HFFc6 (cell line): ENCODE measurements around the gene E4F1. TPM values are rescaled to one million over a fixed set of nuclear protein-coding genes. Genes with fewer than 3 reads are reported as not detected.

ENCODE experiments used
- DNase-seq: peaks from one replicate; pipeline ENCODE4 v3.0.0-alpha.2; 2018
- H3K27ac Mint-ChIP-seq: 2 replicates; pipeline ENCODE4 v1.8.0; 2020; ENCODE audit warnings: mild to moderate bottlenecking, mixed read lengths
- H3K27me3 Mint-ChIP-seq: 2 replicates; pipeline ENCODE4 v1.8.0; 2021; ENCODE audit warnings: mild to moderate bottlenecking, moderate library complexity, mixed read lengths; ENCODE audit not compliant: insufficient read depth
- H3K36me3 Mint-ChIP-seq: 2 replicates; pipeline ENCODE4 v1.8.0; 2021; ENCODE audit warnings: low read depth, mixed read lengths
- H3K4me1 Mint-ChIP-seq: 2 replicates; pipeline ENCODE4 v1.8.0; 2020; ENCODE audit warnings: low read depth, mixed read lengths
- H3K4me3 Mint-ChIP-seq: 2 replicates; pipeline ENCODE4 v1.8.0; 2020; ENCODE audit warnings: mild to moderate bottlenecking, moderate library complexity, mixed read lengths
- H3K9me3 Mint-ChIP-seq: 2 replicates; pipeline ENCODE4 v1.8.0; 2020; ENCODE audit warnings: mild to moderate bottlenecking, mixed read lengths
- CTCF ChIP-seq: fragments of 200-600 bp; sonication (generic); IDR thresholded peaks from 2 replicates; pipeline ENCODE4 v1.5.0; 2021; ENCODE audit warnings: antibody characterized with exemption, mild to moderate bottlenecking
- total RNA-seq, 6 experiments: library from RNA; stranded (reverse); fragmentation: NEBNext Ultra II Directional; extraction: Animal tissue kit (Norgen Biotek cat#: 25700); gene quantifications; 2 replicates in 1 of 6; 3 replicates in 5 of 6; pipeline ENCODE4 v1.2.3, GENCODE V29; 2021

Gene E4F1
- total RNA-seq, 6 experiments from 2014 or later = 15.8 to 19.8 (median 16.7) TPM

DNA sequence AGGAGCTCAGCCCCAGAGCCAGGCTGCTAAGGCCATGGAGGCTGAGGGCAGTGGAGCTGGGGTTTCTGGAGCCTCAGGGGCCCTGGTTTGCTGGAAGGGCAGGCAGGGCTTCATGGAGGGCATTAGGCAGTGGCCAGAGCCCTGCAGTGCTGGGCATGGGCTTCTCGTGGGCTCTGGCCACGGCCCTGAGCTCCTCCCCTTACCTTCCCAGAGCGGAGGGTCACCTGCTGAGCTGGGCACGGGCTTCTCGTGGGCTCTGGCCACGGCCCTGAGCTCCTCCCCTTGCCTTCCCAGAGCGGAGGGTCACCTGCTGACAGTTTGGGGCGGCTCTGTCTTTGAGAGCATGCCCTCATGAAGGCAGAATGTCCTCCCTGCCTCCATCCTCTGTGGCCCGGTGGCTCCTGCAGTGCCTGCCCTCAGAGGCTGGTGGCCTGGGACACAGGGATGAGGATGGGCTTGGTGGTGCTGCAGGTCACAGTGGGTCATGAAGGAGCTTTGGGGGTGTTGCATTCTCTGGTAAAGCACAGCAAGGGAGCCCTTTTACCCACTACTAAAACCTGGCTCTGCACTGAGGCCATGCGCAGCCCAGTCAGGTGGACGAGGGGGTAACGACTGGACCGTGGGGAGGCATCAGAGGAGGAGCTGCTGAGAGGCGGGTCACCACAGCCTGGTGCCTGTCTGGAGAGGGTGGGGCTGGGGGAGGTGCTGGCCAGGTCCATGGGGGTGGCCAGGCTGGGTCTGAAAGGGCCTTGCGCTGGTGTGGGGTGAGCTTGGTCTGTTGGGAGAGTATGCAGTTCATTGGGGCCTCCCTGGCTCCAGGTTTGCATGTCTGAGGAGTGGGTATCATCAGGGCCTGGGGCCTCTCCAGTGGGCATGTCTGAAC, 47.4 kb downstream of the E4F1 start:
- DNase-seq = no peak
- TF ChIP-seq CTCF = no peak
- Mint-ChIP-seq H3K27me3 (no peaks in the 10 kb centered on the region), H3K36me3 (peaks cover 9% of the 10 kb centered on the region), H3K4me3 (no peak overlapping the region), H3K27ac (no peak overlapping the region), H3K9me3 (no peaks in the 10 kb centered on the region), H3K4me1 (peaks cover 22% of the 10 kb centered on the region)

DNA sequence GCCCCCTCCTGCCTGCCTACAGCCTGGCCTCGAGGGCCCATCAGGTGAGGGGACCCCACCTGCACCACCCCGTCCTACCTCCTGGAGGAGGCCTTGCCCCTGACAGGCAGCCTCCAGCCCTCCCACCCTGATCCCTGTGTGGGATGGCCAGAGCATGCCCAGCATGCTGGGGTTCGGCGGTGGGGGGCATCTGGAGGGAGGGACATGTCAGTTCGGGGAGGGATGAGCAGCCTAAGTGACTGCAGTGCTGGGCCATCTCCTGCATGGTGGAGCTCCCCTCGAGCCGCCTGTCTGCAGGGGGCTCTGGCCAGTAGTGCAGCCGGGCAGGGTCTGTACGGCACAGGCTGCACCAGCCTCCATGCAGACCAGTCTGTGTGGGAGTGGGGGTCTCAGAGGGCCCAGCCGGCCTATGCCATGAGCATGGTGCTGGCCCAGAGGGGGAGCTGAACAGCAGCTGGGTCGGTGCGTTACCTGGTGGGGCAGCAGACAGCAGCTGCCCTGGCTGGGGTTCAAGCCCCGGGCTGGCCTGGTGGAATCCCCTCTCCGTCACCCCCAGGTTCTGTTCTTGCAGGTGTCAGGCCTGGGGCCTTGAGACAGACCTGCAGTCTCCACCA, 48.6 kb downstream of the E4F1 start:
- TF ChIP-seq CTCF = no peak
- Mint-ChIP-seq H3K27ac (no peak overlapping the region), H3K36me3 (peaks cover 2% of the 10 kb centered on the region; the same call in 1 of the 2 replicates), H3K9me3 (no peaks in the 10 kb centered on the region), H3K4me1 (peaks cover 11% of the 10 kb centered on the region), H3K27me3 (no peaks in the 10 kb centered on the region), H3K4me3 (no peak overlapping the region)
- no peak for DNase-seq

DNA sequence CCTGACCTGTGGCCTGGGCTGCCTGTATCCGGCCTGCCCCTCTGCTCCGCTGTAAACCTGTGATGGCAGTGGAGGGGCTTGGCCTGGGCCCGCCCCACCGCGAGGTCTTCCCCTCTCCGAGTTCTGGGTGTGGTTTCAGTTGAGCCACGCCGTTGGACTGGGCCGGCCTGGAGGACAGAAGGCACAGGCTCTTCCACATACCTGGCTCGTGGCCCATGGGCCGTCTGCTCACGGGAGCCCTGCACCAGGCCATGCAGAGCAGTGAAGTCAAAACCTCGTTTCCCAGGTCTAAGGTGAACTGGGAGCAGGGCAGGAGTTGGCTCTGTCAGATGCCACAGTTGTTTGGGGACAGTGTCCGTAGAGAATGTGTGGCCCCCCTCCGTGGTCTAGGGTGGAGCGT, 50.1 kb downstream of the E4F1 start:
- TF ChIP-seq CTCF = no peak
- Mint-ChIP-seq H3K36me3 (no peaks in the 10 kb centered on the region), H3K27ac (no peak overlapping the region; the same call in 1 of the 2 replicates), H3K4me3 (no peak overlapping the region), H3K9me3 (no peaks in the 10 kb centered on the region), H3K27me3 (peaks cover 2% of the 10 kb centered on the region; the same call in 1 of the 2 replicates), H3K4me1 (peaks cover 10% of the 10 kb centered on the region)
- no peak for DNase-seq

GRCh38 chr16:2273931-2274330, 50.5 kb downstream of the E4F1 start:
- Mint-ChIP-seq H3K27ac (no peak overlapping the region), H3K36me3 (no peaks in the 10 kb centered on the region)

More at GRCh38 chr16:2273931-2274330, 50.5 kb downstream of the E4F1 start:
- Mint-ChIP-seq H3K4me3 (no peak overlapping the region), H3K9me3 (no peaks in the 10 kb centered on the region), H3K4me1 (peaks cover 10% of the 10 kb centered on the region), H3K27me3 (peaks cover 4% of the 10 kb centered on the region; the same call in 1 of the 2 replicates)
- TF ChIP-seq CTCF = no peak
- DNase-seq = no peak
